Measurements from ENCODE around the gene CBLC. TPM values are rescaled to one million over a fixed set of nuclear protein-coding genes. Genes with fewer than 3 reads are reported as not detected.

Gene CBLC
- total RNA-seq, 1 donor, result not detected

DNA sequence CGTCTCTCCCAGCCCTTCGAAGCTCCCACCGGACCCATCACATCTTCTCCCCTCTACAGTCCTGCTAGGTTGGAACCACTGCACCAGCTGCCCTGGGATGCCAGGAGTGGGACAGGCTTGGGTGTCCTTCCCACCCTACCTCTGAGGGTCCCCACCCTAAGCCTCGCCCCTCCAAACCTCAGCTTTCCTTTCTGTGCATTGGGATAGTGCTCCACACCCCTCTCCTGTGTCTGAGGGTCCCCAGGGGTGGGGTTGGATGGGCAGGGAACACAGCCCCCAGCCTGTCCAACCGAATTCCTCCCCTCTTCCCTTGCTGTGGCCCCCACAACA is 31.1 kb upstream of the CBLC start:
- DNase-seq (ENCODE audit: low read depth), result no peak
- H3K4me3 ChIP-seq (ENCODE audit: low read depth, low read length), result no peak overlapping the region
- TF ChIP-seq CTCF (IDR thresholded peaks at IDR 0.05; ENCODE audit: insufficient read depth, low read length), result no peak

- TF ChIP-seq CTCF (IDR thresholded peaks at IDR 0.05; ENCODE audit: insufficient read depth, low read length), result no peak
- peak overlapping the region; percentile 90 for H3K4me3 ChIP-seq (ENCODE audit: low read depth, low read length)
- DNase-seq (ENCODE audit: low read depth), result peak; percentile 95
These were observed 30.5 kb upstream of the CBLC start for GRCh38 chr19:44746946-44747738.

DNA sequence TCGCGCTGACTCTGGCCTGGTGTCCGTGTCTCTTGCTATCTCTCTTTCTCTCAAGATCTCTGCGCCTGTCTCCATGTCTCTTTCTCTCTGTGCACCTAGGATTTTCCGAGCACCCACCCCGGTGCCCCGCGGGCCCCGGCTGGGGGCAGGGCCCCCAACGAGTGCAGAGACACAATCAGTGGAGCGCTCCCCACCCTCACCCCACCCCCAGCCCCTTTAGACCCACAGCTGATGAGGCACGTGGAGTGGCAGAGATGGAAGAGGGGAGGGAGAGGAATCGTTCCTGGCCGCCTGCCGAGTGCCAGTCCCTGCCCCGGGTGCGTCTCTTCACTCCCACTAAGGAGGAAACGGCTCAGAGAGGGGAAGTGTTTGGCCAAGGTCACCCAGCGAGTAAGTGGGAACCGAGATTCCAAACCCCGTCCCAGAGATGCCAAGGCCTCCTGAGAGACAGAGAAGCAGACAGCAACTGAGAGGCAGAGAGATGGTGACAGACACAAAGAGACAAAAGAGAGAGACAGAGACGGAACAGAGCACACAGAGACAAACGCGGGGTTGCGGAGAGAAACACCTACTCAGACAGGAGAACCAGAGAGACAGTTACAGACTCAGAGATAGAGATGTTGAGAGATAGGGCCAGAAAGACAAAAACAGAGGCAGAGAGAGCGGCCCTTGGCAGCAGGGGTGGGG is 29.8 kb upstream of the CBLC start:
- peak; percentile 77 for DNase-seq (ENCODE audit: low read depth)
- peak overlapping the region; percentile 90 for H3K4me3 ChIP-seq (ENCODE audit: low read depth, low read length)
- TF ChIP-seq CTCF (IDR thresholded peaks at IDR 0.05; ENCODE audit: insufficient read depth, low read length), result no peak

DNA sequence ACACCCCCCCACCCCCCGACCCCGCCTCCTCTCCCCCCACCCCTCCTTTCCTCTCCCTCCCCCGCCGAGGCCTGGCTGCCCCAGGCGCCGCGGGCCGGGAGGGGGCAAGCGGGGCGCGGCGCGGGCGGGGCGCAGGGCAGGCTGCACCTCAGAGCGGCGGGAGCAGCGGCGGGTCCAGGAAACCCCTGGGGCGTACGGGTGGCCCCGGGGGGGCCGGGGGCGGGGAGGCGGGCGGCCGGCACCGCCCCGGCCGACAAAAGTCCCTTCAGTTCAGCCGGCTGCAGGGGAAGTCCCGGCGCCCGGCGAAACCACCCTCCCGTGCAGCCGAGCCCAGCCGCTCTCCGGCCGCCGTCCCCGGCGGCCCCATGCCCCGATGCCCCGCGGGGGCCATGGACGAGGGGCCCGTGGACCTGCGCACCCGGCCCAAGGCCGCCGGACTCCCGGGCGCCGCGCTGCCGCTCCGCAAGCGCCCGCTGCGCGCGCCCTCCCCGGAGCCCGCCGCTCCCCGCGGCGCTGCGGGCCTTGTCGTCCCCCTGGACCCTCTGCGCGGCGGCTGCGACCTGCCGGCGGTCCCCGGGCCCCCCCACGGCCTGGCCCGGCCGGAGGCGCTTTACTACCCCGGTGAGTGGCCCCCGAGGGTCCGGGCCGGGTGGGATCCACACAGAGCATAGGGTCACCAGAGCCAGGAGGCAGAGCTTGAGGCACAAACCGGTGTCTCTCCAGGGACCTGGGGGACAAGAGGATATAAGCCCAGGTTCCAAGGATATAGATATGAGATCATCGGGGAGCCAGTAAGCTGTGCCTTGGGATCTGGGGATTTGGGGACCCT is 29.1 kb upstream of the CBLC start, which contains the start of gene BCL3:
TSS of gene BCL3 (plus strand) at position 283 of the 829 bp plus-strand sequence. CDS start at position 366, 83 bp downstream.
- peak within 1 kb of the TSS; percentile 90 for H3K4me3 ChIP-seq (ENCODE audit: low read depth, low read length)
- TF ChIP-seq CTCF (IDR thresholded peaks at IDR 0.05; ENCODE audit: insufficient read depth, low read length), result no peak
- no peak for DNase-seq (ENCODE audit: low read depth)

DNA sequence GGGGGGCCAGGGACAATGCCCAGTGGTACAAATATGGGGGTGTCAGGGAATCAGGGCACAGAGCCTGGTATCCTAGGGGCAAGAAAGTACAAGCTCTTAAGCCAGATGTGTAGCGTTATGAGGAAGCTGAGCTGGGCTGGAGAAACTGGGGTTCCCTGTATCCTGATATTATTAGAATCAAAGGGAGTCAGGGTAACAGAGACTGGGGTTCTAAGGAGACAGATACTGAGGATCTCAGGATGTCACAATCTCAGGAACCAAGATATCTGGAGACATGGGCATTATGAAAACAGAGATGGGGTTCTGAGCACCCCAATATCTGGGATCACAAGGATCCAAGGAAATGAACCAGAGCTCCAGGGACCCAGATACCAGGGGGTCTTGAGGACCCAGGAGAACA is 28.4 kb upstream of the CBLC start:
- TF ChIP-seq CTCF (IDR thresholded peaks at IDR 0.05; ENCODE audit: insufficient read depth, low read length), result no peak
- no peak for DNase-seq (ENCODE audit: low read depth)
- peak overlapping the region; percentile 90 for H3K4me3 ChIP-seq (ENCODE audit: low read depth, low read length)

GRCh38 chr19:44749994-44750393 is 27.7 kb upstream of the CBLC start:
- no peak for DNase-seq (ENCODE audit: low read depth)
- H3K4me3 ChIP-seq (ENCODE audit: low read depth, low read length), result peak overlapping the region; percentile 90
- no peak for TF ChIP-seq CTCF (IDR thresholded peaks at IDR 0.05; ENCODE audit: insufficient read depth, low read length)
